HG02678 (cell line): ENCODE data around the gene PTCRA.
"Not testable (repeated sequence)": the region's sequence is repeated elsewhere in the genome, so short reads cannot be mapped to it uniquely, and the experiment has no call there.

Experiments used
- ATAC-seq: cut with Tn5 transposase; IDR thresholded peaks from one replicate; pipeline ENCODE4 v1.9.1; 2021; ENCODE audit warnings: mild to moderate bottlenecking, moderate library complexity; ENCODE audit not compliant: unreplicated experiment

Gene PTCRA

GRCh38 chr6:42902429-42903263 lies 13.2 kb upstream of the PTCRA start:
- ATAC-seq: not testable (repeated sequence)

GRCh38 chr6:42904467-42904866 lies 11.4 kb upstream of the PTCRA start:
- no peak for ATAC-seq

GRCh38 chr6:42907336-42907735 lies 8.5 kb upstream of the PTCRA start:
- no peak for ATAC-seq

- no peak for ATAC-seq
Observed at GRCh38 chr6:42909835-42910234, 6.0 kb upstream of the PTCRA start.

- no peak for ATAC-seq
Observed at GRCh38 chr6:42911171-42912021, 4.5 kb upstream of the PTCRA start.

- ATAC-seq: no peak
Observed at GRCh38 chr6:42914546-42914945, 1.3 kb upstream of the PTCRA start.

GRCh38 chr6:42916288-42916687 lies 435 bp downstream of the PTCRA start:
- ATAC-seq: no peak

- no peak for ATAC-seq
Observed at GRCh38 chr6:42921801-42922200, 5.9 kb downstream of the PTCRA start.

GRCh38 chr6:42923666-42924065 lies 7.8 kb downstream of the PTCRA start:
- no peak for ATAC-seq

GRCh38 chr6:42925248-42925857 lies 9.5 kb downstream of the PTCRA start:
- no peak for ATAC-seq

GRCh38 chr6:42928986-42929820 lies 13.3 kb downstream of the PTCRA start, which contains the start of gene CNPY3:
CNPY3 (plus strand) TSS chr6:42929480; CDS start chr6:42929571, 91 bp downstream.
- peak; percentile 78 for ATAC-seq

- ATAC-seq: peak; percentile 55
Observed at GRCh38 chr6:42929821-42930360, 14.0 kb downstream of the PTCRA start.

- ATAC-seq: no peak
Observed at GRCh38 chr6:42932412-42932811, 16.6 kb downstream of the PTCRA start.

GRCh38 chr6:42933205-42933604 lies 17.4 kb downstream of the PTCRA start:
- ATAC-seq: no peak

GRCh38 chr6:42935322-42935721 lies 19.5 kb downstream of the PTCRA start:
- ATAC-seq: no peak

- no peak for ATAC-seq
Observed at GRCh38 chr6:42936398-42936797, 20.5 kb downstream of the PTCRA start.

GRCh38 chr6:42937548-42938427 lies 21.9 kb downstream of the PTCRA start:
- ATAC-seq: no peak

- no peak for ATAC-seq
Observed at GRCh38 chr6:42938428-42938796, 22.6 kb downstream of the PTCRA start.
